Testis (tissue), 2 donors: Measurements from ENCODE around the gene CTF1.

Experiments
- CTCF ChIP-seq, 3 experiments: fragments of 450-650 bp in 2 of 3; fragments of 200-600 bp in 1 of 3; sonication (generic) in 1 of 3; IDR thresholded peaks; one replicate each; pipeline ENCODE4 v1.5.1; 2016 to 2019; ENCODE audit warnings: antibody characterized with exemption in 3 of 3, mild to moderate bottlenecking in 2 of 3, moderate library complexity in 1 of 3
- POLR2A ChIP-seq: fragments of 450-650 bp; IDR thresholded peaks from one replicate; pipeline ENCODE4 v1.6.1; 2017; ENCODE audit warnings: antibody characterized with exemption, mild to moderate bottlenecking, moderate library complexity

GRCh38 chr16:30925995-30926811 lies 29.8 kb downstream of the CTF1 start:
- TF ChIP-seq CTCF (IDR thresholded peaks at IDR 0.05) (no peak), POLR2A (no peak)
